SH-SY5Y (cell line): Measurements from ENCODE around the gene SLC38A7.

Experiments
- GATA2 ChIP-seq: IDR thresholded peaks from 2 replicates; pipeline ENCODE4 v1.6.1; 2011; ENCODE audit warnings: mild to moderate bottlenecking, low read depth, low read length
- GATA3 ChIP-seq: IDR thresholded peaks from 2 replicates; pipeline ENCODE4 v1.6.1; 2011; ENCODE audit warnings: low read depth, mild to moderate bottlenecking, low read length, moderate library complexity

SLC38A7 gene

GRCh38 chr16:58628845-58629732 is 55.5 kb downstream of the SLC38A7 start:
- no peak for TF ChIP-seq GATA3
- no peak for TF ChIP-seq GATA2

GRCh38 chr16:58624209-58624608 is 60.4 kb downstream of the SLC38A7 start:
- TF ChIP-seq GATA3 (no peak), GATA2 (no peak)

- TF ChIP-seq GATA2 (no peak), GATA3 (no peak)
These were observed 64.2 kb downstream of the SLC38A7 start for GRCh38 chr16:58620396-58620795.

GRCh38 chr16:58615280-58615679 is 69.3 kb downstream of the SLC38A7 start:
- TF ChIP-seq GATA2 (no peak), GATA3 (no peak)
